HepG2 (cell line): ENCODE results near the gene SIGLEC10. TPM values are rescaled to one million over a fixed set of nuclear protein-coding genes. Genes with fewer than 3 reads are reported as not detected.
A peak's percentile ranks its signal among the peaks of the same experiment; 100 is the strongest.

Experiments
- ATF1 ChIP-seq: IDR thresholded peaks from 2 replicates; pipeline ENCODE4 v1.6.1; 2016; ENCODE audit warnings: mild to moderate bottlenecking, control low read depth
- EHMT2 ChIP-seq: fragments of 200-600 bp; sonication (generic); IDR thresholded peaks from 2 replicates; pipeline ENCODE4 v1.7.0; 2017; ENCODE audit warnings: antibody characterized with exemption, low read depth, low read length, borderline replicate concordance
- EP300 ChIP-seq, 3 experiments: sonication (generic) in 1 of 3; formaldehyde crosslinking in 1 of 3; IDR thresholded peaks; 2 replicates each; pipeline versions ENCODE4 v1.5.1 to v1.6.1; 2011 to 2020; ENCODE audit warnings: low read depth in 2 of 3, low read length in 2 of 3, borderline replicate concordance in 1 of 3, improper control_type of control experiment in 1 of 3, mild to moderate bottlenecking in 1 of 3, missing genetic modification reagents in 1 of 3, moderate library complexity in 1 of 3
- GZF1 ChIP-seq: sonication (generic); formaldehyde crosslinking; IDR thresholded peaks from 2 replicates; pipeline ENCODE4 v1.5.1; 2020; ENCODE audit warnings: mild to moderate bottlenecking, missing genetic modification reagents
- IRX3 ChIP-seq: sonication (generic); formaldehyde crosslinking; IDR thresholded peaks from 2 replicates; pipeline ENCODE4 v1.8.1; 2023; ENCODE audit warnings: mild to moderate bottlenecking, low read depth, missing genetic modification reagents, borderline replicate concordance
- NFE2L1 ChIP-seq: sonication (generic); formaldehyde crosslinking; IDR thresholded peaks from 2 replicates; pipeline ENCODE4 v1.4.0; 2020; ENCODE audit warnings: missing genetic modification reagents, mild to moderate bottlenecking, borderline replicate concordance
- PTBP1 ChIP-seq: fragments of 200-400 bp; formaldehyde crosslinking; IDR thresholded peaks from 2 replicates; pipeline ENCODE4 v1.6.1; 2018; ENCODE audit warnings: low read length, low read depth; ENCODE audit not compliant: poor library complexity, severe bottlenecking
- SALL1 ChIP-seq: sonication (generic); formaldehyde crosslinking; IDR thresholded peaks from 2 replicates; pipeline ENCODE4 v1.8.0; 2022; ENCODE audit warnings: mild to moderate bottlenecking, missing genetic modification reagents
- ZFP90 ChIP-seq: sonication (generic); formaldehyde crosslinking; IDR thresholded peaks from 2 replicates; pipeline ENCODE4 v1.8.0; 2022; ENCODE audit warnings: missing genetic modification reagents, mild to moderate bottlenecking, inconsistent platforms, borderline replicate concordance
- ZNF547 ChIP-seq: sonication (generic); formaldehyde crosslinking; IDR thresholded peaks from 2 replicates; pipeline ENCODE4 v1.5.1; 2020; ENCODE audit warnings: mild to moderate bottlenecking, missing genetic modification reagents
- ZNF7 ChIP-seq: IDR thresholded peaks from 2 replicates; pipeline ENCODE4 v1.6.1; 2016; ENCODE audit warnings: missing biosample characterization, missing genetic modification reagents
- ZNF780A ChIP-seq: sonication (generic); formaldehyde crosslinking; IDR thresholded peaks from 2 replicates; pipeline ENCODE4 v1.8.0; 2022; ENCODE audit warnings: mild to moderate bottlenecking, missing genetic modification reagents, moderate library complexity
- ZSCAN9 ChIP-seq: IDR thresholded peaks from 2 replicates; pipeline ENCODE4 v1.6.1; 2016; ENCODE audit warnings: borderline replicate concordance
- ZZZ3 ChIP-seq: sonication (generic); formaldehyde crosslinking; IDR thresholded peaks from 2 replicates; pipeline ENCODE4 v1.4.0; 2020; ENCODE audit warnings: missing genetic modification reagents, mild to moderate bottlenecking, borderline replicate concordance
- polyA plus RNA-seq, 8 experiments: library from polyadenylated mRNA; depleted of rRNA in 3 of 8; stranded (reverse) in 7 of 8; unstranded in 1 of 8; fragments of >200 nt; fragmentation: Illumina TruSeq in 4 of 8; extraction: Trizol in 4 of 8; gene quantifications; 2 replicates each; pipeline versions ENCODE4 v1.2.1 to v1.2.3, GENCODE V29; 2011 to 2016; ENCODE audit warnings: low read depth in 4 of 8, missing spikeins in 1 of 8, mixed read lengths in 1 of 8; ENCODE audit not compliant: insufficient read depth in 1 of 8
- total RNA-seq, 5 experiments: library from RNA; depleted of rRNA; stranded (reverse); fragments of >200 nt; fragmentation: Illumina TruSeq; extraction: Trizol; gene quantifications; 2 replicates each; pipeline ENCODE4 v1.2.3, GENCODE V29; 2016; ENCODE audit warnings: low read depth in 1 of 5
- TF ChIP-seq, protein P1 (sequence below): IDR thresholded peaks from 2 replicates; pipeline ENCODE4 v1.6.1; 2012; ENCODE audit warnings: low read length, improper control_type of control experiment
- TF ChIP-seq, protein P2 (sequence below): sonication (generic); formaldehyde crosslinking; IDR thresholded peaks from 2 replicates; pipeline ENCODE4 v1.4.0; 2020; ENCODE audit warnings: missing genetic modification reagents
- TF ChIP-seq, protein P3 (sequence below): sonication (generic); formaldehyde crosslinking; IDR thresholded peaks from 2 replicates; pipeline ENCODE4 v1.4.0; 2020; ENCODE audit warnings: mild to moderate bottlenecking, missing genetic modification reagents

Gene SIGLEC10
- total and polyA plus RNA-seq, 2 of the 13 experiments (the other 11 are each of a cell fraction or from before 2014, with no cell fraction given), result not detected

DNA sequence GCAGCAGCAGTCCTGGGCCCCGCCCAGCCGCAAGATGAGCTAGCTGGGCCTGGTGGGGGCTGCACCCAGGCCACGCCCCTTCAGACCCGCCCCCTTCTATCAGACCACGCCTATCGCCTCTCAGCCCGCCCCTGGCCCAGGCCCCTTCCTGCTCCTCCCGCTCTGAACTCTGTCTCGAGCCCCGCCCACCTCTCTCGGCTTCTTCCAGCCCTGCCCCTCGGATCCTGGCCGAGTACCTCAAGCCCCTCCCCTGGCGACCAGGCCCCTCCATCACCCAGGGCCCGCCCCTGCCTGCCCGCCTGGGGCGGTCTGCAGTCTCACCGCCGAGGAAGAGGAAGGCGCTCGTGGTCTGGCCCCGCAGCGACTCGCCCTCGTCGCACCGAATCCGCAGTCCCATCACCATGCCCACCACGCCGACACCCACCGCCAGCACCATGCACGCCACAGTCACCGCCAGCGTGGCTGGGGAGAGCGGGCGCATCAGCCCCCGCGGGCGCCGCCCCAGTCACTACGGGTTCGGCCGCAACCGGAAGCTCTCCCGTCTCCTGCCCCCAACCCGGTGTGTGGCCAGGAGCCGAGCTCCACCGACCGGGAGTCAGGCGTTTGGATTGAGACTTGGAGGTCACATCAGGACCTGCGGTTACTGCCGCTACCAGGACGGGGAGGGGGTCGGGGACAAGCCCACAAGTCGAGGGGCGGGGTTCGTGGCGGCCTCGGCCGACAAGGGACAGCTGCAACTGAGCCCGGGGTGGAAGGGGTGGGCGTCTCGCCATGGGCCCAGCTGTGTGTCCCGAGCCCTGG, 49.7 kb downstream of the SIGLEC10 start (continued):
- TF ChIP-seq EP300 (IDR thresholded peaks at IDR 0.05; ENCODE audit: low read depth in 2 of 2, low read length in 2 of 2), result no peak
- peak; percentile 22; the same call in 1 of the 2 replicates for TF ChIP-seq EP300 (CRISPR knock-in tag; IDR thresholded peaks at IDR 0.05; ENCODE audit: borderline replicate concordance)
- no peak for TF ChIP-seq ZSCAN9 (CRISPR knock-in tag)
- peak; percentile 84; the same call in 1 of the 2 replicates for TF ChIP-seq ZNF547
- no peak for TF ChIP-seq ATF1
- no peak; the same call in 1 of the 2 replicates for TF ChIP-seq GZF1 (CRISPR knock-in tag)
- TF ChIP-seq ZNF7, result no peak
- TF ChIP-seq, protein P1, sequence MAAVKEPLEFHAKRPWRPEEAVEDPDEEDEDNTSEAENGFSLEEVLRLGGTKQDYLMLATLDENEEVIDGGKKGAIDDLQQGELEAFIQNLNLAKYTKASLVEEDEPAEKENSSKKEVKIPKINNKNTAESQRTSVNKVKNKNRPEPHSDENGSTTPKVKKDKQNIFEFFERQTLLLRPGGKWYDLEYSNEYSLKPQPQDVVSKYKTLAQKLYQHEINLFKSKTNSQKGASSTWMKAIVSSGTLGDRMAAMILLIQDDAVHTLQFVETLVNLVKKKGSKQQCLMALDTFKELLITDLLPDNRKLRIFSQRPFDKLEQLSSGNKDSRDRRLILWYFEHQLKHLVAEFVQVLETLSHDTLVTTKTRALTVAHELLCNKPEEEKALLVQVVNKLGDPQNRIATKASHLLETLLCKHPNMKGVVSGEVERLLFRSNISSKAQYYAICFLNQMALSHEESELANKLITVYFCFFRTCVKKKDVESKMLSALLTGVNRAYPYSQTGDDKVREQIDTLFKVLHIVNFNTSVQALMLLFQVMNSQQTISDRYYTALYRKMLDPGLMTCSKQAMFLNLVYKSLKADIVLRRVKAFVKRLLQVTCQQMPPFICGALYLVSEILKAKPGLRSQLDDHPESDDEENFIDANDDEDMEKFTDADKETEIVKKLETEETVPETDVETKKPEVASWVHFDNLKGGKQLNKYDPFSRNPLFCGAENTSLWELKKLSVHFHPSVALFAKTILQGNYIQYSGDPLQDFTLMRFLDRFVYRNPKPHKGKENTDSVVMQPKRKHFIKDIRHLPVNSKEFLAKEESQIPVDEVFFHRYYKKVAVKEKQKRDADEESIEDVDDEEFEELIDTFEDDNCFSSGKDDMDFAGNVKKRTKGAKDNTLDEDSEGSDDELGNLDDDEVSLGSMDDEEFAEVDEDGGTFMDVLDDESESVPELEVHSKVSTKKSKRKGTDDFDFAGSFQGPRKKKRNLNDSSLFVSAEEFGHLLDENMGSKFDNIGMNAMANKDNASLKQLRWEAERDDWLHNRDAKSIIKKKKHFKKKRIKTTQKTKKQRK, result no peak
- 0 out of 2 replicates have a peak, but pooled peaks have one; percentile 47 for TF ChIP-seq ZZZ3 (CRISPR knock-in tag)
- no peak for TF ChIP-seq PTBP1
- TF ChIP-seq, protein P2, sequence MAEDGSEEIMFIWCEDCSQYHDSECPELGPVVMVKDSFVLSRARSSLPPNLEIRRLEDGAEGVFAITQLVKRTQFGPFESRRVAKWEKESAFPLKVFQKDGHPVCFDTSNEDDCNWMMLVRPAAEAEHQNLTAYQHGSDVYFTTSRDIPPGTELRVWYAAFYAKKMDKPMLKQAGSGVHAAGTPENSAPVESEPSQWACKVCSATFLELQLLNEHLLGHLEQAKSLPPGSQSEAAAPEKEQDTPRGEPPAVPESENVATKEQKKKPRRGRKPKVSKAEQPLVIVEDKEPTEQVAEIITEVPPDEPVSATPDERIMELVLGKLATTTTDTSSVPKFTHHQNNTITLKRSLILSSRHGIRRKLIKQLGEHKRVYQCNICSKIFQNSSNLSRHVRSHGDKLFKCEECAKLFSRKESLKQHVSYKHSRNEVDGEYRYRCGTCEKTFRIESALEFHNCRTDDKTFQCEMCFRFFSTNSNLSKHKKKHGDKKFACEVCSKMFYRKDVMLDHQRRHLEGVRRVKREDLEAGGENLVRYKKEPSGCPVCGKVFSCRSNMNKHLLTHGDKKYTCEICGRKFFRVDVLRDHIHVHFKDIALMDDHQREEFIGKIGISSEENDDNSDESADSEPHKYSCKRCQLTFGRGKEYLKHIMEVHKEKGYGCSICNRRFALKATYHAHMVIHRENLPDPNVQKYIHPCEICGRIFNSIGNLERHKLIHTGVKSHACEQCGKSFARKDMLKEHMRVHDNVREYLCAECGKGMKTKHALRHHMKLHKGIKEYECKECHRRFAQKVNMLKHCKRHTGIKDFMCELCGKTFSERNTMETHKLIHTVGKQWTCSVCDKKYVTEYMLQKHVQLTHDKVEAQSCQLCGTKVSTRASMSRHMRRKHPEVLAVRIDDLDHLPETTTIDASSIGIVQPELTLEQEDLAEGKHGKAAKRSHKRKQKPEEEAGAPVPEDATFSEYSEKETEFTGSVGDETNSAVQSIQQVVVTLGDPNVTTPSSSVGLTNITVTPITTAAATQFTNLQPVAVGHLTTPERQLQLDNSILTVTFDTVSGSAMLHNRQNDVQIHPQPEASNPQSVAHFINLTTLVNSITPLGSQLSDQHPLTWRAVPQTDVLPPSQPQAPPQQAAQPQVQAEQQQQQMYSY (CRISPR knock-in tag), result 0 out of 2 replicates have a peak, but pooled peaks have one; percentile 9
- peak; percentile 80 for TF ChIP-seq SALL1 (CRISPR knock-in tag)
- no peak for TF ChIP-seq EHMT2
- TF ChIP-seq IRX3 (CRISPR knock-in tag), result 0 out of 2 replicates have a peak, but pooled peaks have one; percentile 67
- TF ChIP-seq NFE2L1 (CRISPR knock-in tag), result peak; percentile 83; the same call in 1 of the 2 replicates
- TF ChIP-seq ZNF780A, result peak; percentile 44; the same call in 1 of the 2 replicates
- TF ChIP-seq ZFP90, result peak; percentile 57
- TF ChIP-seq, protein P3, sequence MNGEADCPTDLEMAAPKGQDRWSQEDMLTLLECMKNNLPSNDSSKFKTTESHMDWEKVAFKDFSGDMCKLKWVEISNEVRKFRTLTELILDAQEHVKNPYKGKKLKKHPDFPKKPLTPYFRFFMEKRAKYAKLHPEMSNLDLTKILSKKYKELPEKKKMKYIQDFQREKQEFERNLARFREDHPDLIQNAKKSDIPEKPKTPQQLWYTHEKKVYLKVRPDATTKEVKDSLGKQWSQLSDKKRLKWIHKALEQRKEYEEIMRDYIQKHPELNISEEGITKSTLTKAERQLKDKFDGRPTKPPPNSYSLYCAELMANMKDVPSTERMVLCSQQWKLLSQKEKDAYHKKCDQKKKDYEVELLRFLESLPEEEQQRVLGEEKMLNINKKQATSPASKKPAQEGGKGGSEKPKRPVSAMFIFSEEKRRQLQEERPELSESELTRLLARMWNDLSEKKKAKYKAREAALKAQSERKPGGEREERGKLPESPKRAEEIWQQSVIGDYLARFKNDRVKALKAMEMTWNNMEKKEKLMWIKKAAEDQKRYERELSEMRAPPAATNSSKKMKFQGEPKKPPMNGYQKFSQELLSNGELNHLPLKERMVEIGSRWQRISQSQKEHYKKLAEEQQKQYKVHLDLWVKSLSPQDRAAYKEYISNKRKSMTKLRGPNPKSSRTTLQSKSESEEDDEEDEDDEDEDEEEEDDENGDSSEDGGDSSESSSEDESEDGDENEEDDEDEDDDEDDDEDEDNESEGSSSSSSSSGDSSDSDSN (CRISPR knock-in tag), result peak; percentile 89
